Glutamatergic neuron (in vitro differentiated cells): ENCODE measurements around the gene ATP6V0D1. TPM values are rescaled to one million over a fixed set of nuclear protein-coding genes. Genes with fewer than 3 reads are reported as not detected.

Experiments used
- DNase-seq: peaks from one replicate; pipeline ENCODE4 v3.0.0; 2022
- H3K27ac Mint-ChIP-seq: one replicate; pipeline ENCODE4 v1.8.0; 2020; ENCODE audit warnings: mild to moderate bottlenecking, mixed read lengths, inconsistent platforms; ENCODE audit not compliant: unreplicated experiment
- H3K27me3 Mint-ChIP-seq: one replicate; pipeline ENCODE4 v1.8.0; 2020; ENCODE audit warnings: mild to moderate bottlenecking, moderate library complexity, mixed read lengths, inconsistent platforms; ENCODE audit not compliant: unreplicated experiment
- H3K36me3 Mint-ChIP-seq: one replicate; pipeline ENCODE4 v1.8.0; 2020; ENCODE audit warnings: mild to moderate bottlenecking, mixed read lengths, inconsistent platforms; ENCODE audit not compliant: unreplicated experiment
- H3K4me1 Mint-ChIP-seq: one replicate; pipeline ENCODE4 v1.8.0; 2020; ENCODE audit warnings: mild to moderate bottlenecking, low read depth, mixed read lengths, inconsistent platforms; ENCODE audit not compliant: unreplicated experiment
- H3K4me3 Mint-ChIP-seq: one replicate; pipeline ENCODE4 v1.8.0; 2020; ENCODE audit warnings: mild to moderate bottlenecking, mixed read lengths, inconsistent platforms; ENCODE audit not compliant: unreplicated experiment
- H3K9me3 Mint-ChIP-seq: one replicate; pipeline ENCODE4 v1.8.0; 2020; ENCODE audit warnings: mild to moderate bottlenecking, moderate library complexity, mixed read lengths, inconsistent platforms; ENCODE audit not compliant: unreplicated experiment
- CTCF ChIP-seq: fragments of 200-600 bp; sonication (generic); IDR thresholded peaks from one replicate; pipeline ENCODE4 v1.5.0; 2021; ENCODE audit not compliant: partially characterized antibody, unreplicated experiment
- total RNA-seq: library from RNA; stranded (reverse); fragmentation: NEBNext Ultra II Directional; extraction: Animal tissue kit (Norgen Biotek cat#: 25700); gene quantifications from one replicate; pipeline ENCODE4 v1.2.1, GENCODE V29; 2021; ENCODE audit not compliant: unreplicated experiment

Gene ATP6V0D1
- total RNA-seq, 1 donor from 2014 or later: 111 TPM

GRCh38 chr16:67407176-67407787, 73.7 kb downstream of the ATP6V0D1 start:
- H3K9me3 Mint-ChIP-seq: peaks cover 2% of the 10 kb centered on the region
- no peak for DNase-seq
- TF ChIP-seq CTCF: no peak

GRCh38 chr16:67406111-67406971, 74.6 kb downstream of the ATP6V0D1 start:
- H3K9me3 Mint-ChIP-seq: peaks cover 2% of the 10 kb centered on the region
- H3K27ac Mint-ChIP-seq: no peak overlapping the region
- no peak overlapping the region for H3K4me3 Mint-ChIP-seq
- H3K4me1 Mint-ChIP-seq: peaks cover 2% of the 10 kb centered on the region
- no peak for TF ChIP-seq CTCF
- no peak for DNase-seq
- peaks cover 8% of the 10 kb centered on the region for H3K27me3 Mint-ChIP-seq
- H3K36me3 Mint-ChIP-seq: no peaks in the 10 kb centered on the region

More at GRCh38 chr16:67407176-67407787, 73.7 kb downstream of the ATP6V0D1 start:
- Mint-ChIP-seq H3K4me3 (no peak overlapping the region), H3K27ac (no peak overlapping the region), H3K36me3 (no peaks in the 10 kb centered on the region), H3K4me1 (peaks cover 2% of the 10 kb centered on the region), H3K27me3 (peaks cover 7% of the 10 kb centered on the region)

- Mint-ChIP-seq H3K27me3 (peaks cover 8% of the 10 kb centered on the region), H3K27ac (no peak overlapping the region), H3K4me3 (no peak overlapping the region), H3K4me1 (peaks cover 2% of the 10 kb centered on the region), H3K9me3 (peaks cover 2% of the 10 kb centered on the region), H3K36me3 (no peaks in the 10 kb centered on the region)
- no peak for TF ChIP-seq CTCF
- DNase-seq: no peak
Measured at GRCh38 chr16:67405336-67405735, 75.6 kb downstream of the ATP6V0D1 start.

GRCh38 chr16:67404740-67405226, 76.2 kb downstream of the ATP6V0D1 start:
- peaks cover 2% of the 10 kb centered on the region for H3K9me3 Mint-ChIP-seq
- H3K27ac Mint-ChIP-seq: no peak overlapping the region
- no peaks in the 10 kb centered on the region for H3K36me3 Mint-ChIP-seq
- no peak for TF ChIP-seq CTCF
- peaks cover 2% of the 10 kb centered on the region for H3K4me1 Mint-ChIP-seq
- peaks cover 8% of the 10 kb centered on the region for H3K27me3 Mint-ChIP-seq
- DNase-seq: no peak
- no peak overlapping the region for H3K4me3 Mint-ChIP-seq
